HCT116 (cell line): Measurements from ENCODE around the gene TSPAN7. TPM values are rescaled to one million over a fixed set of nuclear protein-coding genes. Genes with fewer than 3 reads are reported as not detected.

ENCODE experiments used
- ATAC-seq: fragments of 200-7000 bp; cut with Tn5 transposase; 2 replicates; pipeline ENCODE4 v1.9.1; 2020; ENCODE audit warnings: mild to moderate bottlenecking, moderate library complexity
- BruUV-seq: library from RNA; stranded (reverse); fragments of 400-500 nt; replicated peaks from 2 replicates; lab custom pipeline; 2021; lab: Mats Ljungman, UMichigan
- CTCF ChIA-PET: fragments of 300-600 bp; sonication (Branson Sonifier 250); formaldehyde crosslinking; loops from one replicate; lab custom pipeline; 2021; ENCODE audit warnings: antibody characterized with exemption; lab: Charles Lee
- POLR2A ChIA-PET: fragments of 300-600, 350-600 bp; sonication (Branson Sonifier 250); formaldehyde crosslinking; loops from one replicate; lab custom pipeline; 2021; ENCODE audit warnings: antibody characterized with exemption; lab: Charles Lee
- RAD21 ChIA-PET, 2 experiments: fragments of 300-600 bp; sonication (Branson Sonifier 250); formaldehyde crosslinking; loops; one replicate each; lab custom pipeline; 2023; ENCODE audit warnings: low total read pairs in 2 of 2; ENCODE audit not compliant: uncharacterized antibody in 2 of 2, unreplicated experiment in 2 of 2, low non-redundant PET in 1 of 2; lab: Charles Lee
- DNase-seq: peaks from one replicate; pipeline ENCODE4 v3.0.0-alpha.2; 2010; ENCODE audit warnings: low read depth, low spot score
- H2AFZ ChIP-seq: fragments of 200-600 bp; shearing (Covaris generic), sonication (generic); 2 replicates; pipeline ENCODE4 v1.6.1; 2017; ENCODE audit warnings: low read depth, mixed run types, mixed read lengths, antibody characterized with exemption, low read length; ENCODE audit not compliant: poor library complexity, severe bottlenecking
- H3K27ac ChIP-seq: 2 replicates; pipeline ENCODE4 v1.5.1; 2012; ENCODE audit warnings: low read depth, low read length
- H3K27me3 ChIP-seq: fragments of 200-600 bp; sonication (generic); 2 replicates; pipeline ENCODE4 v1.6.1; 2016; ENCODE audit warnings: mixed run types, low read length, mixed read lengths; ENCODE audit not compliant: insufficient read depth
- H3K36me3 ChIP-seq, 2 experiments: fragments of 200-500 bp in 1 of 2; fragments of 200-600 bp in 1 of 2; sonication (Bioruptor generic) in 1 of 2; sonication (generic) in 1 of 2; 2 replicates each; pipeline versions ENCODE4 v1.5.1 to v1.6.1; 2014 to 2016; ENCODE audit warnings: low read length in 2 of 2, inconsistent platforms in 1 of 2, mixed read lengths in 1 of 2, mixed run types in 1 of 2; ENCODE audit not compliant: insufficient read depth in 2 of 2, control insufficient read depth in 1 of 2
- H3K4me1 ChIP-seq, 2 experiments: fragments of 200-600 bp in 1 of 2; sonication (generic) in 1 of 2; 2 replicates each; pipeline versions ENCODE4 v1.5.1 to v1.6.1; 2012 to 2017; ENCODE audit warnings: low read length in 2 of 2, inconsistent platforms in 1 of 2, mild to moderate bottlenecking in 1 of 2, mixed read lengths in 1 of 2, mixed run types in 1 of 2, moderate library complexity in 1 of 2; ENCODE audit not compliant: insufficient read depth in 2 of 2, control insufficient read depth in 1 of 2
- H3K4me2 ChIP-seq: fragments of 200-600 bp; sonication (generic); 2 replicates; pipeline ENCODE4 v1.6.1; 2017; ENCODE audit warnings: mixed run types, low read length, mixed read lengths
- H3K4me3 ChIP-seq, 2 experiments: fragments of 200-600 bp in 1 of 2; sonication (generic) in 1 of 2; replicated peaks in 1 of 2; 2 replicates each; pipeline ENCODE4 v1.5.1; 2011 to 2016; ENCODE audit warnings: low read length in 2 of 2, control low read depth in 1 of 2, low read depth in 1 of 2, mild to moderate bottlenecking in 1 of 2, mixed read lengths in 1 of 2, mixed run types in 1 of 2
- H3K79me2 ChIP-seq: fragments of 200-600 bp; sonication (generic); 2 replicates; pipeline ENCODE4 v1.6.1; 2017; ENCODE audit warnings: mild to moderate bottlenecking, mixed run types, low read length, moderate library complexity, mixed read lengths; ENCODE audit not compliant: insufficient read depth
- H3K9ac ChIP-seq: fragments of 200-600 bp; sonication (generic); 2 replicates; pipeline ENCODE4 v1.6.1; 2016; ENCODE audit warnings: low read length, mixed read lengths
- H3K9me2 ChIP-seq: fragments of 200-600 bp; sonication (generic), shearing (Covaris generic); 2 replicates; pipeline ENCODE4 v1.6.1; 2017; ENCODE audit warnings: mixed run types, mild to moderate bottlenecking, moderate library complexity; ENCODE audit not compliant: insufficient read depth
- H3K9me3 ChIP-seq, 2 experiments: fragments of 200-500 bp in 1 of 2; fragments of 200-600 bp in 1 of 2; sonication (Bioruptor generic) in 1 of 2; sonication (generic) in 1 of 2; 2 replicates each; pipeline ENCODE4 v1.6.1; 2014 to 2017; ENCODE audit warnings: low read length in 2 of 2, mixed read lengths in 2 of 2, inconsistent platforms in 1 of 2, low read depth in 1 of 2, mild to moderate bottlenecking in 1 of 2, mixed run types in 1 of 2, moderate library complexity in 1 of 2; ENCODE audit not compliant: control insufficient read depth in 1 of 2, insufficient read depth in 1 of 2
- H4K20me1 ChIP-seq: fragments of 200-600 bp; sonication (generic), shearing (Covaris generic); 2 replicates; pipeline ENCODE4 v1.6.1; 2017; ENCODE audit warnings: mixed run types, mild to moderate bottlenecking, moderate library complexity; ENCODE audit not compliant: insufficient read depth
- CBX3 ChIP-seq: IDR thresholded peaks from 2 replicates; pipeline ENCODE4 v1.6.1; 2012; ENCODE audit warnings: low read depth
- CEBPB ChIP-seq: IDR thresholded peaks from 2 replicates; pipeline ENCODE4 v1.6.1; 2012; ENCODE audit warnings: low read depth
- CTCF ChIP-seq, 3 experiments: fragments of 200-600 bp in 1 of 3; sonication (generic) in 1 of 3; IDR thresholded peaks in 2 of 3; conservative IDR thresholded peaks in 1 of 3; 2 replicates each; pipeline ENCODE4 v1.5.1; 2012 to 2017; ENCODE audit warnings: low read depth in 2 of 3, low read length in 2 of 3, antibody characterized with exemption in 1 of 3, borderline replicate concordance in 1 of 3, control low read depth in 1 of 3, mild to moderate bottlenecking in 1 of 3, mixed read lengths in 1 of 3, mixed run types in 1 of 3, moderate library complexity in 1 of 3; ENCODE audit not compliant: insufficient read depth in 1 of 3
- ELF1 ChIP-seq: IDR thresholded peaks from 2 replicates; pipeline ENCODE4 v1.6.1; 2012; ENCODE audit warnings: low read depth, borderline replicate concordance
- EZH2phosphoT487 ChIP-seq: fragments of 200-600 bp; IDR thresholded peaks from 2 replicates; pipeline ENCODE4 v1.6.1; 2018; ENCODE audit warnings: antibody characterized with exemption, borderline replicate concordance
- FOSL1 ChIP-seq: IDR thresholded peaks from 2 replicates; pipeline ENCODE4 v1.6.1; 2012; ENCODE audit warnings: low read depth
- JUND ChIP-seq: IDR thresholded peaks from 2 replicates; pipeline ENCODE4 v1.6.1; 2012
- POLR2AphosphoS5 ChIP-seq: IDR thresholded peaks from 2 replicates; pipeline ENCODE4 v1.6.1; 2011; ENCODE audit warnings: mild to moderate bottlenecking, low read depth, low read length, moderate library complexity
- REST ChIP-seq: IDR thresholded peaks from 2 replicates; pipeline ENCODE4 v1.6.1; 2012; ENCODE audit warnings: low read depth
- SRF ChIP-seq: IDR thresholded peaks from 2 replicates; pipeline ENCODE4 v1.6.1; 2012; ENCODE audit warnings: low read depth
- intact Hi-C: fragments of 100-400 bp; cut with micrococcal nuclease; formaldehyde crosslinking; loops from 2 replicates; pipeline ENCODE4 v1.10.0; 2022
- total RNA-seq: library from RNA; stranded (reverse); gene quantifications from one replicate; pipeline ENCODE4 v1.2.1, GENCODE V29; 2021; ENCODE audit not compliant: unreplicated experiment

Gene TSPAN7
- total RNA-seq, 1 experiment from 2014 or later, result 2.9 TPM

GRCh38 chrX:38515291-38515690 lies 46.1 kb upstream of the TSPAN7 start (continued):
- no peak for TF ChIP-seq REST
- no peak for TF ChIP-seq EZH2phosphoT487
- TF ChIP-seq SRF, result no peak
- no peak for TF ChIP-seq CBX3
- TF ChIP-seq CTCF (IDR thresholded peaks at IDR 0.05 in 2 of 3, conservative IDR thresholded peaks at IDR 0.05 in 1 of 3; ENCODE audit: borderline replicate concordance in 1 of 3, insufficient read depth in 1 of 3, low read depth in 2 of 3, low read length in 2 of 3), result no peak
- no peak for TF ChIP-seq POLR2AphosphoS5
- TF ChIP-seq JUND, result no peak
- TF ChIP-seq CEBPB, result no peak
- no peak for TF ChIP-seq FOSL1

- DNase-seq (no peak), ATAC-seq (no peak)
- H3K36me3 ChIP-seq, result no peaks in the 10 kb centered on the region
- no peak overlapping the region for H3K4me3 ChIP-seq
- no TSS peak for BruUV-seq
- H3K4me2 ChIP-seq, result no peak overlapping the region
- H3K9me2 ChIP-seq, result no peaks in the 10 kb centered on the region
- H3K27ac ChIP-seq, result no peak overlapping the region
- H3K27me3 ChIP-seq, result no peaks in the 10 kb centered on the region
- ChIA-PET RAD21 (no interaction called here), POLR2A (no interaction called here), CTCF (no interaction called here)
- H4K20me1 ChIP-seq, result no peaks in the 10 kb centered on the region
- no peak overlapping the region for H3K9ac ChIP-seq
- intact Hi-C loops, result no loop called here
- no peak overlapping the region for H2AFZ ChIP-seq
- no peaks in the 10 kb centered on the region for H3K4me1 ChIP-seq
- no peaks in the 10 kb centered on the region for H3K9me3 ChIP-seq
- no peak for TF ChIP-seq FOSL1
- TF ChIP-seq POLR2AphosphoS5, result no peak
- no peak for TF ChIP-seq ELF1
- TF ChIP-seq JUND, result no peak
- no peak for TF ChIP-seq CEBPB
- no peaks in the 10 kb centered on the region for H3K79me2 ChIP-seq
These were observed 45.1 kb upstream of the TSPAN7 start for GRCh38 chrX:38516196-38516774.
